HT1080 (cell line): ENCODE results near the gene PPP3CA. TPM values are rescaled to one million over a fixed set of nuclear protein-coding genes. Genes with fewer than 3 reads are reported as not detected.

Source experiments
- DNase-seq: peaks from one replicate; pipeline ENCODE4 v3.0.0-alpha.2; 2015; ENCODE audit warnings: low read depth
- total RNA-seq: library from RNA; depleted of rRNA; stranded (reverse); fragments of >200 nt; shearing (Covaris generic); gene quantifications from 2 replicates; pipeline ENCODE4 v1.2.3, GENCODE V29; 2014

The PPP3CA gene
- total RNA-seq, 1 experiment from 2014 or later, result 39.6 TPM

DNA sequence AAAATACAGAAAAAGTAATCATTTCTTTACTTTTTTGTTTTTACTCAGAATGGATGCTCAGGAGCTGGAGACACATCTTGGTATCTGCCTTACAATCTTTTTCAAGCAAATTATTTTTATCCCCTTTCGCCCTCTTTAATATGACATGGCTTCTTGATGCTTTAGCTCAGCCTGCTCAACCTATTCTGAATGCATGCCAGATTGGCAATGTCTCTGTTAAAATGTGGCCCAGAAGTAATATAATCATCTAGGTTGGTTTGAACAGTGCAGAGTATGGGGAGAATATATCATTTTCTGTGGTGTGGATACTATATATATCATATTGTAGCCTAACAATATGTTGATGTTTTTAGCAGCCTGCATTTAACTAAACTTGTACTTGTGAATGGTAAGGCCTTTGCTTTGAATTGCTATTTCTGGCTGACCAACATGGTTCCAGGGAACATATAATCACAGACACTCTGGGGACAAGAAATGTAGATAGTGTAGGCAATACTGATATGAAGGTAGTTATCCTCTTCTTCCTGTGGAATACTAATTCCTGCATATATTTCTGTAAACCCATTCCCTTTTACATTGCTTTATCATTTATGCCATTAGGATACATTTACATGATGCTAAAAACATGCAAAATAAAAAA lies 282.7 kb downstream of the PPP3CA start:
- DNase-seq, result no peak

DNA sequence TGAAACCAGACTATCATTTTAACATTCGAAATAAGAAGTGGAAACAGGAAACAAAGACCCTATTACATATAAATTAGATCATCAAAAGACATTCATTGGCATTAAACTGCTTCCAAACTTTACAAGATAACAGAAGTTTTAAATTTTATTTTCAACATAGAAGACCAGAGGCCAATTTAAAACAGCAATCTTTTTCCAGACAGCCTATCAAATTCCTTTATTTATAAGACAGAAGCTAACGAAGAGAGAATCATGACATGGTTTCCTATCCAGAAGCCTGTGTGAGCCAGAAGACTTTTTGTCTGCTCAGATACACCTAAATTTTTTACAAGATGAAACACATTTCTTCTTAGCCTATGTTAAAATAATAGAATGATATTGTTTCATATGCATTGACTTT lies 291.9 kb downstream of the PPP3CA start:
- DNase-seq, result no peak

DNA sequence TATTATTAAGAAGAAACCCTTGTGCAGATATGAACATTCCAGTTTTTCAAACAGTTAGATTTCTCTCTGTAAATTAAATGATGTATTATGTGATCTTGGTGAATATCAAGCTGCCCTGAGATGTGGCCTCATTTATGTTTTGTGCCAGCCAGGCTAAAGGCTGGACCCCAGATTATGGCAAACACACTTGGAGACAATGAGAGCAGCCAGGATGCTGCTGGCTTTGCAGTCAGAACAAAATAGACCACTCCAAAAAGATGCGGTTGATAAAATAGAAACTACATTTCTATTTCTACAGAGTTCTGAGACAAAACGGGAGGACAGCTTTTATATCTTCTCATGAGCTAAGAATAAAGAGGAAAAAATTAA lies 296.5 kb downstream of the PPP3CA start:
- DNase-seq, result no peak

DNA sequence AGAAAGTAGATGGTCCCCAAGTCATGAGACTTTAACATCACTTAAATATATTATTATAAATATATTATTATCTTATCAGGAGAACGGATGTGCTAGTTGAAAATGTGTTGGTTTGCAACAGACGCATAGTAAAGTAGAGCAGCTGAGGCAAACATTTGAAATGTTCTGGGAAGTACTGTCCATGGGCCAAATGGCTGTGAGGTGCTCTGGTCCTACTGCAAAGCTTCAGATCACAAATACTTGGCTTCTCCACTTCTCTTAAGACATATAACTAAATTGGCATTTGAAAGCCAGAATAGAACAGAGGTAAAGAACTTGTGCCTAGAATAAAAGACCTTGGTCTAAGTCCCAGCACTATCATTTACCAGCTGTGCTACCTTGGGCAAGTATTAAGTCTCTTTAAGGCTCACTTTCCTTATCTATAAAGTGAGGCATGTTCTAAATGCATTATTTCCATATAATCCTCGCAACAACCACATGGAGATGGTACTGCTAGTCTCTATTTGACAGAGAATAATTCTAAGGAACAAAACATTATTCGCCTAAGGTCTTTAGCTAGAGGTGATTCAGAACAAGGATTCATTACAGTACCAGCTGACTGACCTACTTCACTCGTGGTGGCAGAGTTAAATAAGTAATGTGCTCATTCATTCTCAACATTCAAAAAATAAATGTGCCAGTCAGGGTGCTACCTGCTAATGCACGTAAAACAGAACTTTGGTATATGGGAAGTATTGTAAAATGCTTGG lies 297.1 kb downstream of the PPP3CA start:
- no peak for DNase-seq

DNA sequence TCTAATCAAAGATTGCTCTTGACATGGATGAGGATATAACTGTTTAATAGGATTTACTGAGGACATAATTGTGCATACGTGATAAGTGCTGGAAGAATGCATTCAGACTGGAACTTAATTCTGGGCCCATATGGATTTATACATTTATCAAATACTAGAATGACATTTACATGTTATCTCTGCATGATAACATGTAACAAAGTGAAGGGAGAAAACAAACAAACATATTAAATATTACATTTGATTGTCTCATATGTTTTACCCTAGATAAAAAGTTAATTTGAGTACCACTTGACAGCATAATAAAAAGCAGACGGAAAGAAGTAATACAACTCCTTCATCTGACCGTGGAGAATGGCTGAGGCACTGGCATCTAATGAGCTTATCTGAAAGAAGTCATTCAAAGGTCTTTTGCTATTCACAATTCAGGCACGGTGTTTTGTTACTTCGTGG lies 297.8 kb downstream of the PPP3CA start:
- DNase-seq, result no peak

DNA sequence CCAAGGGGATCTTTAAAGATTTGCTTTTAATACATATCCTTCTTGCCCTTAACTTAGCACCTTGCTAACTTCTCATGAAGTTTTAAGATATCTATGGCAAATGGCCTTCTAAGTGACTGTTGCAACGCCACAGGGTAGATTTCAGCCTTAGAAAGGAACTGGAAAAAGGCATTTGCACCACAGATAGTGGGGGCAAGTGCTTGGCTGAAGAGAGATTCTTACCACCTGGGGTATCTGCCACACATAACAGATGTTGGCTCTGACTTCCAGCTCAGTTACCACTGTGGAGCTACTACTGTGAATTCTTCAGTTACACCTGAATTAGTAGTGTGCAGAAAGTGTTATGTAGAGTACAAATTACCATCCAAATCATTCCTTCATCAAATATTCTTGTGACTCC lies 302.6 kb downstream of the PPP3CA start:
- no peak for DNase-seq

DNA sequence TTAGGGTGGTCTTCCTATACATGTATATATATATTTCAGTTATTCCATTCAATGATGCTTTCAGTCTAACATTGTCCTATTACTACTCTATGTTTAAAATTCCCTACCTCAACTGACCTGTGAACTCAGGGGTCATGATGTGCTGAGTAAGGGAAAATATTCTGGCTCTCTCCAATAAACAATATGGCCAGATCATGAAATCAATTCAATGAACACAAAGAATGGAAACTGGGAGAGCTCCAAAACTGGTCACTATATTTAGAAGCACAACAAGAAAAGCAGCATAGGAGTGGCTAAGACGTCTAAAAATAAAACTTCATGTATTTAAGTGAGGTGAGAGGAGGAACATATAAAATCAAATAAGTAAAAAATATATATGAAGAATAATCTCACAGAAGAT lies 304.5 kb downstream of the PPP3CA start:
- no peak for DNase-seq

DNA sequence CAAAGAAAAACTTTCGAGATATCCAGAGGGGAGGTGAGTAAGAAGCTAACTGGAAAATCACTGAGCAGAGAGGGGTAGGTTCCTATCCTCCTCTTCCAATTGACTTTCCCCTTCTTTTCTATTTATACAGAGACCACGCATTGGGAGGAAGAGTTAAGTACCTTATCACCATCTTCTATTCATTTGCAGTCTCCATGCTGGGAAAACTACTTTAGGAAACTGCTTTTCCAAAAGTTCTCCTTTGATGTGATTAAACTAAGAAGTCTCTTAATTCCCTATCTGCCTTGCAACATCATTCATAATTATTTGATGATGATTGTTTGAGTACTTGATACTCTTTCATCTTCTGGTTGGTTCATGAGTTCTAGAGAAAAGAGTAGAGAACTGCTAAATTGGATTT lies 306.6 kb downstream of the PPP3CA start:
- no peak for DNase-seq

DNA sequence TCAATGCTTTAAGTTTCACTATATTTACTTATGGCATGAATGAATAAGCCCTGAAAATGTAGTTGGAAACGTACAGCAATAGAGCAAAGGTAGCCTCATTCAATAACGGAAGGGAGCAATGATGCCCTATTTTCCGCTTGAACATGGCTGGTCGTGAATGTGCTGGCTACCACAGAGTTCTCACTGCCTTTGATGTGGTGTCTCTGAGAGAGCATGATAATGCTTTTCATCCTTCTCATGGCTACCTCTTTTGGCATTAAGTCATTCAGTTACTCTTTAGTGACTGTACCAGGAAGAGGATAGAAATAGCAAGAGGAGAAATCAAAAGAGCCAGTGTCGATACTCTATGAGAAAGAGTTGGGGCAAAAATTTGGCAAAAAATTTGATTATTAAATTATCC lies 308.0 kb downstream of the PPP3CA start:
- no peak for DNase-seq

DNA sequence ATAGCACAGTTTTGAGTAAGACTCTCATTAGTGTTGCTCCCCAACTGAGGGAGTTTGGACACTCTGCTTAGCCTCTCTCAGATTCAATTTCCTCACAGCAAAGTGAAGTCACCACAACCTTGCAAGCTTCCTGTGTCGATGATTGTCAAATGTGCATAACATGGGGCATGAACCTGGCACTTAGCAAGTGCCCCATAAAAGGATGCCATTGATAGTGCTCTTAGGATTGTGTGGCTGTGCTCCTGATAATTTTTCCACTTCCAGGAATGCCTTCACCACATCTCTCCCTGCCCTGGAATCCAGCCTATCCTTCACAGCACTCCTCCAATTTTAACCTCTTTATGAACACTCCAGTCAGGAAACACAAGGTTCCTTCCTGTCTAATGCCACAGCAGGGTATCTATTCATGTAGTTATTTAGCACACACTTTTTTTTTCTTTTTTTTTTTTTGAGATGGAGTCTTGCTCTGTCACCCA lies 309.4 kb downstream of the PPP3CA start:
- peak; percentile 44 for DNase-seq

DNA sequence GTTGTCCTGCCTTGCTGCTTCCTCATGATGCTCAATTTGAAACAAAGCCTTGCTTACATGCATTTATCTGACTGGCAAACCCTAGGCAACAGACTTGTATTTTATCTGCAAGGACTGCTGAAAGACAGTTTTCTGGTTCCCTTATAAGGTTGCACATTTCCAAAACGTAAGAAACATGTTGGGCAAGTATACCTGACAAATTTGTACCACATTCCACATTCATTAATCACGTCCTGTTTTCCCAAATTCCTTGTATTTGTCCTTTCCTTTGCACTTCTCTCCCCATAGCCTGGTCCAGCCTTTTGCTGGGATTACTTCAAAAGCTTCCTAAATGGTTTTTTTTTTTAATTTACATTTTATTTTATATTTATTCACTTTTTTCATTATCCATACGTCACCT lies 310.1 kb downstream of the PPP3CA start:
- peak; percentile 46 for DNase-seq

DNA sequence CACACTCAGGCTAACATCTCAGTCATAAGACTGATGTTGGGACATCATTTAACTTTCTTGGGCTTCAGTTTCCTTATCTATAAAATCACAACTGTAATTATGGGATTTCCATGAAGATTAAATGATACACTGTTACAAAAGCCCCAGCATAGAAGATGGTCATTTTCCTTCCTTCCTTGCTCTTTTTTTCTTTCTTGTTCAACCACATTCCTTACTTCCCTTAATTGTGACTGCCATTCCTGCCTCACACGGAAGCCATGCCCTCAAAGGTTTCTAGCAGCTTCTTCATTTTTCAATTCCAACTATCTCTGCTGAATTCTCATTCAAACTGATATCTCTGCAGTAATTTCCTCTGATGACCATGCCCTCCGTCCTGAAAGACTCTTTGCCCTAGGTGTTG lies 311.8 kb downstream of the PPP3CA start:
- DNase-seq, result no peak

DNA sequence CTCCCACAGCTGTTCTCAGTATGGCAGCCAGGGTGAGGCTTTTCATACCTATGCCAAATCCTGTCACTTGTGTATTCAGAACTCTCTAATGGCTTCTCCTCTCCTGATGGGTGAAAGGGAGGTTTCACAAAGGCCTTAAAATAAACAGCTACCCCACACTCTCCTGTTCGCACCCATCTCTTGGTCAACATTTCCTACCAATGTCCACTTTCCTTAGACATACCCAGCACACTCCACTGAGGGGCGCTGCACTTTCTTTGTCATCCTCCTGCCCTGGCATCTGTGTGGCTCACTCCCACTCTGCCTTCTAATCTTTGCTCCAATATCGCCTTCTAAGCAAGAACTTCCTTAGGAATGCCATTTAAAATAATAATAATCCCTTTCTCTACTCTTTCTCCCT lies 313.3 kb downstream of the PPP3CA start:
- no peak for DNase-seq

DNA sequence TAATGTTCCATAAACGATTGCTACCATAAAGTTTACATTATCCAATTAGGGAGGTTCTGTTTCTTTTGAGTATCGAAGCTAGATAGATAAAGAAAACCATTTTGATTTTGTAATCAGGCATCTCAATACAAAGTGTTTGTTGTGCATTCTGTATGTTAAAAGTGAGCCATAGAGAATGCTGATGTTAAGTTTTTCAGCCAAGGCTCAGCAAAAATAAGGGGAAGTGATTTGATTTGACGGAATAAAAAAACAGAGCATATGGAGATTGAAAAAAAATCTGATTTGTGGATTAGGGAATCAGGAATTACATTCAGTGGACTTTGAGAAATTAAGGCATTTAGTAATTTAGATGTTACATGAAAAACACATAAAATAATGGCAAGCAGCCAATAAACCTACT lies 314.8 kb downstream of the PPP3CA start:
- DNase-seq, result no peak

DNA sequence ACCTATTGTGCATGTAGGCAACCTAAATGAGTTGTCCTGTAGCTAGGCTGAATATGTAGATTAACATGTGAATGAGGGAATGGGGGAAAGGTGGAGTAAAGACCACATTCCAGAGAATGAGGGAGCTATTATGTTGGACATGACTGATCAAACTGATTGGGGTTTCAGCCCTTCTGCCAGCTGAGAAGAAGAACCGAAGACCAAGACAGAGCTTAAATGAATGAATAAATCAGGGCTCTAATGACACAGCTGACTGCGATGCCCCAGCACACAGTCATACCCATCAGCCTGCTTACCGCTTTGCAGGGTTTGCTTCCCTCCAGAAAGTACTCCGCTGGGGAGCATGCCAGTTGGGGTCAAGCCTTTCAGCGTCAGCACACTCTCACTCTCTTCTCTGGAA lies 315.4 kb downstream of the PPP3CA start:
- no peak for DNase-seq

DNA sequence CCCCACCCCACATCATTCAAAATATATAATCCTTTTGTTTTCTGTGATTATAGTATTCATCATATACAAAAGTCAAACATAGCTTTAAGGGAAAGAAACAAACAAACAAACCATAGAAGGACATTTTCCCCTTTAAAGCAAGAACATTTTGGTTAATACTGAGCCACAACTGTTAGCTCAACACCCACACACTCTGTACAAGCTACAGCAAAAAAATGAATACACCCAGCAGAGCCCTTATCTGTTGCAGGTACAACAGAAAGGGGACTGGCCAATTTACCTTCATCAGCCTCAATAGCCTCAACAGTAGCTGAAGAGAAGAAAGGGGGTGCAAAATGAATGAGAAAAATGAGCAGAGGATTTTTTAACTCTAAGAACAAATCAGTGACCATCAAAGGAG lies 318.4 kb downstream of the PPP3CA start:
- DNase-seq, result no peak

DNA sequence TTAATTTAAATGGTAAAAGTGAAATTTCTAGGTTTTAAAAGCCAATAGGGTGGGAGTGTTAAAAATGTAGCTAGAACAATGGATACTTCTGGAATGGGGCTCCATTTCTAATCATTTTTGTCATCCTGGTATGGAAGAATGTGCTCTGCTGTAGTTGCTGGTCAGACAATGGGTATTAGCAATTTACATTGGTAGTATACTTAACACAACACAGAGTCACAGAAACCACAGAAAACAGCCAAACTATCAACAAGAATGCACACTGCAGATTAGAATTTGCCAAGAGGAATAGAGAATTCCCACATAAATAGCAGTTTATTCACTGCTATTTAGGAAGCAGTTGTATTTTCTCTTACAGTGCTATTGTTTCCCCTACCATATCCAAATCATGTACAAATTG lies 319.6 kb downstream of the PPP3CA start:
- DNase-seq, result no peak

DNA sequence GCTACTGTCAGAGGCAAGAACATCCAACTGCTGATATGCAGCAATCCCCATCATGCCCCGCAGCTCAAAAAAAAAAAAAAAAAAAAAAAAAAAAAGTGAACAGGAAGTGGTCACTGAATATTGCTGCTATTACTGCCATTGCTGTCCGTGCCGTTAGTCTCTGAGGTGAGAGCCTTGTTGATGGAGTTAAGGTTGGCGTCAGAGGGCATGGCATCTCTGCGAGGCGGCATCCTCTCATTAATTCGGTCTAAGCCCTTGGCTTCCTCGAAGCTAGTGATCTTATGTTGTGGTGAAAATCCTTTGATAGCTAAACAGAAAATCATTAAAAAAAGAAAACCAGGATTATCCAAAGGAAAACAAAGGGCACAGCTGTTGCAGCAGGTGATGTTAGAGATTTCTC lies 321.6 kb downstream of the PPP3CA start:
- no peak for DNase-seq

DNA sequence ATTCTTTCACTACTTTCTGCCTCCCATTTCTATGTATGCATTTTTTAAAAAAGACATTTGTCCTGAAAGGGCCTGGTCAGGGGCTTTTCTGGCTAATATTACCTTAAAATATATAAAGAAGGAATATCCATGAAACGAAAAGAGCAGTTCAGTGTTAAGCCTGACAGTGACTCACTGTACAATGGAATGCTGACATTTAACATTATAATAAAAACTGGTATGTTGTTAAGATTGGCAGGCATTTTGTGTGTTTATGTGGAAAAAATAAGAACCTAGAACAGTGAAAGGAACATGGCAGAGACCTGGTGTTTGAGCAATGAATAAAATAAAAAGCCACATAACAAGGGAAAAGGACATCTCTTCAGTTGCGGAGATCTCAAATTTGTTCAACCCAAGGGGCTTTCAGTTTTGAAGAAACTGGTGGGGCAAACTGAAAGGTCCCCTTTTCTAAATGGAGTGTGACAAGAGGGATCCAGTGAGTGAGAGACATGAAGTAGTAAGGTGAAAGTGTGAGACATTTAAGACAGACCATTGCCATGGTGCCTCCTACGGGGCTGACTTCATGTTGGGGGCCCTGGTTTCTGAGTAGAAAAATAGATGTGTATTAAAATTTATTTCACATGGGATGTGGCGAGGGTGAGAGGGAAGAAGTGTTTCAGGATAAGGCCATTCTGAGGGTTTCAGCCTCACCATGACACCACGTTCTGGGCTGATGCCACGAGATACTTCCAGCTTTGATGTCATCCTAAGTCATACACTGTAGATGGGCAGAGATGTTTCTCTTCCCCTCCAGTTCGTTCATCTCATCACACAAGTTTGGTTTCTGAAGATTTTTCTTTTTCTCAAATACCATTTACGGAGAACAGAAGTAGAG lies 324.9 kb downstream of the PPP3CA start:
- DNase-seq, result no peak

DNA sequence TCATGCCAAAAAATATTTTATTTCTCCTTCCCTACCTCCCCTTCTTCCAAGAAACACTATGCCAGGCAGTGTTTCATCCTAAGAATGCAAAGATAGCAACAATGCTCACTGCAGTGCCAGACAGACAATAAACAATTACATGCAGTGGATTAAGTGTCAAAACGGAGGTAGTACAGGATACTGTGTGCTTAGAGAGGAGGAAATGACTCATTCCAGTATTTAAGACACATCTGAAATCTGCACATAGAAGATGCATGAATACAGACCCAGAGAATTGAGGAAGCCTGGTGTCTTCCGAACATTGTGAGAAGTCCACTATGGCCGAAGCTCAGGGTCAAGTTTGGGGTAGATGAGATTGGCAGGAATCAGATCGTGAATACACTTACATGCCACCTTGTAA lies 326.4 kb downstream of the PPP3CA start:
- DNase-seq, result peak; percentile 87

DNA sequence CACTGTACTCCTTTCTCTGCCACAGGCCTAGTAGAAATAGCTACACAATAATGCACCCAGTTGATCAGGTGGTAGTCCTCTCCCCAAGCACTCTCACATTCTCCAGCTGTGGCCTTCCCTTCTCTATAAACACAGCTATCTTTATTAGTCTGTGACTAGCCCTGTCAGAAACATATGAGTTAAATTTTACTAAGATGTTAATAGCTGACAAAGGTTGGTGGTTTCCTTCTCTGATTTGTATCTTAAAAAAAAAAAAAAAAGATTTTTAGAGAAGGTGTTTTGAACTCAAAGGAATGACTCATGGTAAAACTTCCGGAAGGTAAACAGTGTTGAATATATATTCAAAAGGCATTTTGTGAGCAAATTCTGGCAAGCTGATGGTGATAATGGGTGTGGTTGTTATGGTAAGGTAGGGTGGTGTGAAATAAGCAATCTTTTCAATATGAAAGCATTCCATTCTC lies 327.4 kb downstream of the PPP3CA start:
- DNase-seq, result peak; percentile 46

DNA sequence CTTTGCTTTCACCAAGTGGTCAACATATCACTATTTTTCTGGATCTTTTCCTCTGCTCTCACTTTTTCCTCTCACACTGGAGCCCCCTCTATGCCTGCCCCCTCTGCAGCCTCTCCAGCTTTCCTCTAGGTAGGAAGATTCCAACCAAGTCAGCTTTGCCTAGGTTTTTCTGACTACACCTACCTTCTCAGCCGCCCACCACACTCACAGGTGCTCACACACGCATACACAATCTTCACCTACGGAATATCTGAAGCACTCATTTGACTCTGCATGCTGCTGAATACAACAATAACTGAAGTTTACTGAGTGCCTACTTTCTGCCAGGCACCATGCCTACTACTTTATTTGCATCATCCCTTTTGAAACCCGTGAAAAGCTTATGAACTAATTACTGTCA lies 328.0 kb downstream of the PPP3CA start:
- DNase-seq, result no peak
